GM23338 (cell line): Measurements from ENCODE around the gene RPS28. TPM values are rescaled to one million over a fixed set of nuclear protein-coding genes. Genes with fewer than 3 reads are reported as not detected.

ENCODE experiments used
- ATAC-seq: fragments of 200-7000 bp; cut with Tn5 transposase; 3 replicates; pipeline ENCODE4 v1.9.1; 2020
- DNase-seq: peaks from one replicate; pipeline ENCODE4 v3.0.0-alpha.2; 2015; ENCODE audit warnings: low spot score
- H2AFZ ChIP-seq: fragments of 200-600 bp; sonication (generic); 2 replicates; pipeline ENCODE4 v1.8.0; 2016; ENCODE audit warnings: antibody characterized with exemption, mild to moderate bottlenecking, moderate library complexity
- H3F3A ChIP-seq: fragments of 200-600 bp; sonication (generic); replicated peaks from 2 replicates; pipeline ENCODE4 v1.8.0; 2017; ENCODE audit warnings: antibody characterized with exemption, mixed run types, low read depth
- H3K27ac ChIP-seq: fragments of 200-600 bp; sonication (generic); 2 replicates; pipeline ENCODE4 v1.6.1; 2016; ENCODE audit warnings: low read depth
- H3K27me3 ChIP-seq: fragments of 200-600 bp; sonication (generic); 2 replicates; pipeline ENCODE4 v1.8.0; 2016; ENCODE audit warnings: mild to moderate bottlenecking, mixed run types, moderate library complexity; ENCODE audit not compliant: insufficient read depth
- H3K36me3 ChIP-seq: fragments of 200-600 bp; sonication (generic); 2 replicates; pipeline ENCODE4 v1.8.0; 2016; ENCODE audit warnings: mild to moderate bottlenecking; ENCODE audit not compliant: insufficient read depth
- H3K4me1 ChIP-seq: fragments of 200-600 bp; sonication (generic); 2 replicates; pipeline ENCODE4 v1.8.0; 2016; ENCODE audit warnings: mild to moderate bottlenecking, moderate library complexity; ENCODE audit not compliant: insufficient read depth
- H3K4me2 ChIP-seq: fragments of 200-600 bp; sonication (generic); 2 replicates; pipeline ENCODE4 v1.7.1; 2017; ENCODE audit warnings: mixed run types
- H3K4me3 ChIP-seq: fragments of 200-600 bp; sonication (generic); 2 replicates; pipeline ENCODE4 v1.6.1; 2016; ENCODE audit warnings: mixed run types
- H3K79me2 ChIP-seq: fragments of 200-600 bp; sonication (generic); replicated peaks from 2 replicates; pipeline ENCODE4 v1.8.0; 2017; ENCODE audit warnings: mild to moderate bottlenecking; ENCODE audit not compliant: insufficient read depth
- H3K9me2 ChIP-seq: fragments of 200-600 bp; sonication (generic); 2 replicates; pipeline ENCODE4 v1.8.0; 2017; ENCODE audit not compliant: insufficient read depth
- H4K20me1 ChIP-seq: fragments of 200-600 bp; sonication (generic); replicated peaks from 2 replicates; pipeline ENCODE4 v1.8.0; 2017; ENCODE audit warnings: mild to moderate bottlenecking; ENCODE audit not compliant: insufficient read depth
- H3K27ac Mint-ChIP-seq: 2 replicates; pipeline ENCODE4 v1.8.0; 2020; ENCODE audit warnings: inconsistent platforms, mild to moderate bottlenecking, moderate library complexity, mixed read lengths
- H3K27me3 Mint-ChIP-seq: 3 replicates; pipeline ENCODE4 v1.8.0; 2022; ENCODE audit warnings: low read depth, mild to moderate bottlenecking, moderate library complexity, mixed read lengths, inconsistent platforms; ENCODE audit not compliant: insufficient read depth, poor library complexity
- H3K36me3 Mint-ChIP-seq: 3 replicates; pipeline ENCODE4 v1.8.0; 2021; ENCODE audit warnings: low read depth, mild to moderate bottlenecking, inconsistent platforms, moderate library complexity, mixed read lengths
- H3K4me1 Mint-ChIP-seq: 3 replicates; pipeline ENCODE4 v1.8.0; 2020; ENCODE audit warnings: mild to moderate bottlenecking, inconsistent platforms, mixed read lengths
- H3K4me3 Mint-ChIP-seq: 3 replicates; pipeline ENCODE4 v1.8.0; 2021; ENCODE audit warnings: moderate library complexity, mild to moderate bottlenecking, inconsistent platforms, mixed read lengths
- H3K9me3 Mint-ChIP-seq: 3 replicates; pipeline ENCODE4 v1.8.0; 2020; ENCODE audit warnings: moderate library complexity, mild to moderate bottlenecking, inconsistent platforms, mixed read lengths
- CREB1 ChIP-seq: fragments of 250-450 bp; sonication (Bioruptor Pico); IDR thresholded peaks from 2 replicates; pipeline ENCODE4 v1.5.0; 2020; ENCODE audit warnings: low read depth, mild to moderate bottlenecking, moderate library complexity
- CTCF ChIP-seq, 2 experiments: fragments of 200-600 bp in 1 of 2; sonication (generic) in 1 of 2; conservative IDR thresholded peaks; 2 replicates each; pipeline versions ENCODE4 v1.5.1 to v1.6.1; 2016 to 2017; ENCODE audit warnings: antibody characterized with exemption in 2 of 2, low read depth in 2 of 2, mild to moderate bottlenecking in 2 of 2, moderate library complexity in 1 of 2
- ETS1 ChIP-seq: IDR thresholded peaks from 2 replicates; pipeline ENCODE4 v1.6.1; 2016; ENCODE audit warnings: antibody characterized with exemption
- EZH2 ChIP-seq: fragments of 200-600 bp; sonication (generic); IDR thresholded peaks from one replicate; pipeline ENCODE4 v1.8.0; 2017; ENCODE audit warnings: antibody characterized with exemption, mild to moderate bottlenecking, low read depth; ENCODE audit not compliant: unreplicated experiment
- EZH2phosphoT487 ChIP-seq: fragments of 200-600 bp; sonication (generic); IDR thresholded peaks from one replicate; pipeline ENCODE4 v1.8.1; 2018; ENCODE audit warnings: antibody characterized with exemption; ENCODE audit not compliant: unreplicated experiment
- JUNB ChIP-seq: IDR thresholded peaks from one replicate; pipeline ENCODE4 v1.6.1; 2016; ENCODE audit warnings: antibody characterized with exemption; ENCODE audit not compliant: unreplicated experiment
- NANOG ChIP-seq: IDR thresholded peaks from 2 replicates; pipeline ENCODE4 v1.6.1; 2016; ENCODE audit warnings: antibody characterized with exemption, borderline replicate concordance
- POLR2AphosphoS5 ChIP-seq: IDR thresholded peaks from 2 replicates; pipeline ENCODE4 v1.6.1; 2016; ENCODE audit warnings: antibody characterized with exemption, low read depth
- STAT1 ChIP-seq: IDR thresholded peaks from one replicate; pipeline ENCODE4 v1.6.1; 2016; ENCODE audit warnings: antibody characterized with exemption; ENCODE audit not compliant: unreplicated experiment
- ZNF114 ChIP-seq: fragments of 250-450 bp; sonication (Bioruptor Pico); IDR thresholded peaks from 2 replicates; pipeline ENCODE4 v1.5.0; 2020; ENCODE audit warnings: mild to moderate bottlenecking, moderate library complexity
- ZNF331 ChIP-seq: fragments of 250-450 bp; sonication (Bioruptor Pico); IDR thresholded peaks from 2 replicates; pipeline ENCODE4 v1.5.0; 2020; ENCODE audit warnings: low read depth, mild to moderate bottlenecking, moderate library complexity
- ZNF462 ChIP-seq: fragments of 250-450 bp; sonication (Bioruptor Pico); IDR thresholded peaks from 2 replicates; pipeline ENCODE4 v1.5.0; 2020; ENCODE audit warnings: mild to moderate bottlenecking, moderate library complexity
- polyA plus RNA-seq: library from polyadenylated mRNA; unstranded; fragments of >200 nt; fragmentation: Nextera tagmentation; extraction: Ambion mirVana; gene quantifications from 2 replicates; pipeline ENCODE4 v1.2.1, GENCODE V29; 2016
- total RNA-seq: library from RNA; depleted of rRNA; stranded (reverse); fragments of >200 nt; shearing (Covaris generic); gene quantifications from 2 replicates; pipeline ENCODE4 v1.2.3, GENCODE V29; 2014
- TF ChIP-seq, protein P1 (sequence below): IDR thresholded peaks from one replicate; pipeline ENCODE4 v1.6.1; 2018; ENCODE audit warnings: antibody characterized with exemption; ENCODE audit not compliant: unreplicated experiment

RPS28 gene
- total and polyA plus RNA-seq, 2 experiments from 2014 or later: 174 to 1,790 TPM

DNA sequence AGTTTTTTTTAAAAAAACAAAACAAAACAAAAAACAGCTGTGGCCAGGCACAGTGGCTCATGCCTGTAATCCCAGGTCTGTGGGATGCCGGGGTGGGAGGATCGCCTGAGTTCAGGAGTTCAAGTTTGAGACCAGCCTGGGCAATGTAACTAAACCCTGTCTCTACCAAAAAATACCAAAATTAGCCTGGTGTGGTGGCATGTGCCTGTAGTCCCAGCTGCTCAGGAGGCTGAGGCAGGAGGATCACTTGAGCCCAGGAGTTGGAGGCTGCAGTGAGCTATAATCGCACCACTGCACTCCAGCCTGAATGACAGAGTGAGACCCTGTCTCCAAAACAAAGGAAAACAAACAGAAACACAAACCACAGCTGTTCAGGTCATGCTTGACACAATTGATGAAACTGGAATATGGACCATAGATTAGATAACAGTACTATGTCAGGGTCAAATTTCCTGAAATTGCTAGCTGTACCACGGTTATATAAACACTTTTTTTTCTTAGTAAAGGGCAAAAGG is 35.8 kb downstream of the RPS28 start:
- Mint-ChIP-seq H3K9me3 (no peaks in the 10 kb centered on the region; the same call in 2 of the 3 replicates), H3K4me1 (peaks cover 6% of the 10 kb centered on the region), H3K27ac (no peak overlapping the region), H3K36me3 (no peaks in the 10 kb centered on the region), H3K4me3 (no peak overlapping the region), H3K27me3 (peaks cover 4% of the 10 kb centered on the region)
- Histone ChIP-seq H3K4me2 (no peak overlapping the region), H3K4me1 (peaks cover 2% of the 10 kb centered on the region; the same call in 1 of the 2 replicates), H3F3A (peaks cover 6% of the 10 kb centered on the region; the same call in 1 of the 2 replicates), H2AFZ (no peak overlapping the region), H3K27me3 (peaks cover 6% of the 10 kb centered on the region), H3K36me3 (no peaks in the 10 kb centered on the region), H3K79me2 (no peaks in the 10 kb centered on the region), H3K27ac (no peak overlapping the region), H3K9me2 (no peaks in the 10 kb centered on the region), H4K20me1 (no peaks in the 10 kb centered on the region), H3K4me3 (no peak overlapping the region)
- TF ChIP-seq CREB1 (CRISPR knock-in tag): no peak
- no peak for TF ChIP-seq ZNF331
- TF ChIP-seq ZNF114: no peak
- TF ChIP-seq JUNB: no peak
- no peak for TF ChIP-seq EZH2
- no peak for TF ChIP-seq ZNF462 (CRISPR knock-in tag)
- TF ChIP-seq POLR2AphosphoS5: no peak
- TF ChIP-seq, protein P1, sequence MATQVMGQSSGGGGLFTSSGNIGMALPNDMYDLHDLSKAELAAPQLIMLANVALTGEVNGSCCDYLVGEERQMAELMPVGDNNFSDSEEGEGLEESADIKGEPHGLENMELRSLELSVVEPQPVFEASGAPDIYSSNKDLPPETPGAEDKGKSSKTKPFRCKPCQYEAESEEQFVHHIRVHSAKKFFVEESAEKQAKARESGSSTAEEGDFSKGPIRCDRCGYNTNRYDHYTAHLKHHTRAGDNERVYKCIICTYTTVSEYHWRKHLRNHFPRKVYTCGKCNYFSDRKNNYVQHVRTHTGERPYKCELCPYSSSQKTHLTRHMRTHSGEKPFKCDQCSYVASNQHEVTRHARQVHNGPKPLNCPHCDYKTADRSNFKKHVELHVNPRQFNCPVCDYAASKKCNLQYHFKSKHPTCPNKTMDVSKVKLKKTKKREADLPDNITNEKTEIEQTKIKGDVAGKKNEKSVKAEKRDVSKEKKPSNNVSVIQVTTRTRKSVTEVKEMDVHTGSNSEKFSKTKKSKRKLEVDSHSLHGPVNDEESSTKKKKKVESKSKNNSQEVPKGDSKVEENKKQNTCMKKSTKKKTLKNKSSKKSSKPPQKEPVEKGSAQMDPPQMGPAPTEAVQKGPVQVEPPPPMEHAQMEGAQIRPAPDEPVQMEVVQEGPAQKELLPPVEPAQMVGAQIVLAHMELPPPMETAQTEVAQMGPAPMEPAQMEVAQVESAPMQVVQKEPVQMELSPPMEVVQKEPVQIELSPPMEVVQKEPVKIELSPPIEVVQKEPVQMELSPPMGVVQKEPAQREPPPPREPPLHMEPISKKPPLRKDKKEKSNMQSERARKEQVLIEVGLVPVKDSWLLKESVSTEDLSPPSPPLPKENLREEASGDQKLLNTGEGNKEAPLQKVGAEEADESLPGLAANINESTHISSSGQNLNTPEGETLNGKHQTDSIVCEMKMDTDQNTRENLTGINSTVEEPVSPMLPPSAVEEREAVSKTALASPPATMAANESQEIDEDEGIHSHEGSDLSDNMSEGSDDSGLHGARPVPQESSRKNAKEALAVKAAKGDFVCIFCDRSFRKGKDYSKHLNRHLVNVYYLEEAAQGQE: no peak
- no peak for TF ChIP-seq STAT1
- no peak for TF ChIP-seq EZH2phosphoT487
- no peak for TF ChIP-seq NANOG
- TF ChIP-seq ETS1: no peak
- TF ChIP-seq CTCF (conservative IDR thresholded peaks at IDR 0.05; ENCODE audit: low read depth in 2 of 2): no peak
- no peak for DNase-seq
- ATAC-seq: no peak
